Loucy (cell line): Measurements from ENCODE around the gene COLGALT1.

Experiments used
- EZH2phosphoT487 ChIP-seq: fragments of 200-600 bp; IDR thresholded peaks from 2 replicates; pipeline ENCODE4 v1.6.1; 2018; ENCODE audit warnings: antibody characterized with exemption, mild to moderate bottlenecking, moderate library complexity, borderline replicate concordance
- TF ChIP-seq, protein P1 (sequence below): fragments of 200-600 bp; sonication (generic); conservative IDR thresholded peaks from 2 replicates; pipeline ENCODE4 v1.5.1; 2014; ENCODE audit warnings: mild to moderate bottlenecking, antibody characterized with exemption, low read length

DNA sequence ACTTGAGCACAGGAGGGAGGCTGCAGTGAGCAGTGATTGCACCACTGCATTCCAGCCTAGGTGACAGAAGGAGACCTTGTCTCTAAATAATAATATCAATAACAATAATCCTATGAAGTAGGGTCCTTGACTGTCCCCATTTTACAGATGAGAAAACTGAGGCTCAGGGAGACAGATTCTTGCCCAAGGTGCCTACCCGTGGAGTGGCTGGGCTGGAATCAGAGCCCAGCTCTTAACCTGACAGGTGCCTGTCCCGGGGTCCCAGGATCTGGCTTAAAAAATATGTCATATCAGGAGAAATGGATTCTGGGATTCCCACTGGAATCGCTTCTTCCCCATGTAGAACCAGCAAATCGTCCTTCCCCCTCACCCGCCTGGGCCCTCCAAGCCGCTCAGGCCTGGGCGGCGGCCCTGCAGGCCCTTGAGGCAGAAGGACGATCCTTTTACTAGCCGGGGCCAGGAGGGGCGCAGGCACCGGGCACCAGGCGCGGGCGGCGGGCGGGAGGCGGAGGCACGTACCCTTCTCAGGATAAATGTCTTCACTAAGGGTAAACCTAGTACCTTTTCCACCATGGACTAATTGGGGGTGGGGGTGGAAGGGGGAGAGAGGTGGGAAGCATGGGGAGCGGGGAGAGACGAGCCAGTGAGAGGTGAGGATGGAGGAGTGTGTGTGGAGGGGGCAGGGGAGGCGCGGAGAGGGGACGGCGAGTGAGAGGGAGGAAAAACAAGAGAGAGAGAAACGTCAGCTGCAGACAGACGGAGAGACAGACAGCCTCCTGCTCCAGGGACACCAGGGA, 60.6 kb downstream of the COLGALT1 start:
- TF ChIP-seq, protein P1, sequence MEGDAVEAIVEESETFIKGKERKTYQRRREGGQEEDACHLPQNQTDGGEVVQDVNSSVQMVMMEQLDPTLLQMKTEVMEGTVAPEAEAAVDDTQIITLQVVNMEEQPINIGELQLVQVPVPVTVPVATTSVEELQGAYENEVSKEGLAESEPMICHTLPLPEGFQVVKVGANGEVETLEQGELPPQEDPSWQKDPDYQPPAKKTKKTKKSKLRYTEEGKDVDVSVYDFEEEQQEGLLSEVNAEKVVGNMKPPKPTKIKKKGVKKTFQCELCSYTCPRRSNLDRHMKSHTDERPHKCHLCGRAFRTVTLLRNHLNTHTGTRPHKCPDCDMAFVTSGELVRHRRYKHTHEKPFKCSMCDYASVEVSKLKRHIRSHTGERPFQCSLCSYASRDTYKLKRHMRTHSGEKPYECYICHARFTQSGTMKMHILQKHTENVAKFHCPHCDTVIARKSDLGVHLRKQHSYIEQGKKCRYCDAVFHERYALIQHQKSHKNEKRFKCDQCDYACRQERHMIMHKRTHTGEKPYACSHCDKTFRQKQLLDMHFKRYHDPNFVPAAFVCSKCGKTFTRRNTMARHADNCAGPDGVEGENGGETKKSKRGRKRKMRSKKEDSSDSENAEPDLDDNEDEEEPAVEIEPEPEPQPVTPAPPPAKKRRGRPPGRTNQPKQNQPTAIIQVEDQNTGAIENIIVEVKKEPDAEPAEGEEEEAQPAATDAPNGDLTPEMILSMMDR, result no peak
- TF ChIP-seq EZH2phosphoT487, result no peak
